Measurements from ENCODE around the gene BRD3OS. TPM values are rescaled to one million over a fixed set of nuclear protein-coding genes. Genes with fewer than 3 reads are reported as not detected.

Gene BRD3OS
- total and polyA plus RNA-seq, 2 of the 4 experiments (the other 2 are of a cell fraction): 15.8 to 20.7 TPM

DNA sequence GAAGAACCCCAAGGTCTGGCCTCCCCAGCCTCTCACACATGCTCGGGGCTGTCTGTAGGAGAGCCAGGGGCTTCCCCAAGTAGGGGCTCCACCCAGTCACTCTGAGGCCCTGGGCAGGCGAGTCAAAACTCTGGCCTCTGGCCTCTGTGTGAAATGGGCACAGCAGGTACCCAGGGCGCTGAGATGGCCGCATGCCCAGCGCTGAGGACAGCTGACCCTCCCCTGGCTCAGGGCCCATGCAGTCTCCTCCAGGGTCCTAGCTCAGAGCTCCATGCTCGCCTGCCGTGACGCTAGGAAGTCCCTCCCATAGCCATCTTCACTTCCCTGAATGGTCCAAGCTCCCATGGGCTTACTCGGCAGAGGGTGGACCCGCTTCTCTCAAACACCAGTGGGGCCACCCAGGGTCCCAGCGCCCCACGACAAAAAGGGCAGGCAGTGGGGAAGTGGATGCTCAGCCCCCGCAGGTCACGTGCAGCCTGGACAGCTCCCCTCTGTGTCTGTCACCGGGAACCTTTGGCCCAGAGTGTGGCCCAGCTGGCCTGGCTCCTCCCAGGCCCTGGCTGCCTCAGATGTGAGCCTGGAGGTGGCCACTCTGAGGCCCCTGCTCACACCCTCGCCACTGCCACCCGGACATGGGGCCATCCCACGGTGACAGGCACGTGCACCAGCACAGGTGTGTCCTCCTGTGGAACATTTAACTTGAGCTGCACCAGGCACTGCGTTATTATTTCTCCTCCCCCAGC, 21.0 kb upstream of the BRD3OS start:
- H2AFZ ChIP-seq (replicated peaks; ENCODE audit: low read length, poor library complexity): no peak overlapping the region
- intact Hi-C loops (cut with micrococcal nuclease) (no loop called here), dilution Hi-C loops (cut with HindIII; ENCODE audit: low sequenced_read_pairs, unreplicated experiment) (loop anchor here (25.0 kb wide), 1 partner anchor 217 kb away; no protein-coding TSS in a partner anchor), in situ Hi-C loops (cut with MboI; ENCODE audit: low sequenced_read_pairs) (no loop called here)
- no peak overlapping the region for H2AK5ac ChIP-seq (ENCODE audit: low read depth, low read length)
- DNase-seq (no peak), ATAC-seq (ENCODE audit: low read depth) (no peak)
- no peak overlapping the region for H3K14ac ChIP-seq (replicated peaks; ENCODE audit: low read depth, low read length)
- POLR2A ChIA-PET (ENCODE audit: unreplicated experiment): no interaction called here
- no peak overlapping the region for H2BK5ac ChIP-seq (ENCODE audit: low read depth, low read length, poor library complexity, severe bottlenecking)
- H3K4me1 ChIP-seq (ENCODE audit: control insufficient read depth, insufficient read depth, low read length): peaks cover 2% of the 10 kb centered on the region; the same call in 1 of the 2 replicates
- no peak overlapping the region for H4K8ac ChIP-seq (ENCODE audit: low read depth in 2 of 2, low read length in 2 of 2)
- H4K20me1 ChIP-seq (ENCODE audit: insufficient read depth, low read length): no peaks in the 10 kb centered on the region
- no peak overlapping the region for H3K27ac ChIP-seq (ENCODE audit: insufficient read depth, low read length)
- H4K5ac ChIP-seq (ENCODE audit: low read depth, low read length): no peak overlapping the region
- no peaks in the 10 kb centered on the region for H3K36me3 ChIP-seq (ENCODE audit: control insufficient read depth, insufficient read depth, low read length)
- H3K27me3 ChIP-seq (ENCODE audit: control insufficient read depth, insufficient read depth, low read length): peaks cover 6% of the 10 kb centered on the region; the same call in 1 of the 2 replicates
- no peak overlapping the region for H2BK20ac ChIP-seq (ENCODE audit: low read depth, low read length)
- WGBS, 2 experiments (ENCODE audit: extremely low coverage in 2 of 2, insufficient read length in 1 of 2): 83% methylated on average over 3 of the region's 20 CpGs; no CpG with 5 or more reads in 1 of the 2 experiments
- no peak overlapping the region for H4K91ac ChIP-seq (ENCODE audit: insufficient read depth, low read depth, low read length)
- no peak overlapping the region for H3K4me2 ChIP-seq (ENCODE audit: low read depth, low read length)
- TF ChIP-seq MAZ (IDR thresholded peaks at IDR 0.05; ENCODE audit: borderline replicate concordance, low read depth, low read length) (no peak), RAD21 (IDR thresholded peaks at IDR 0.05; ENCODE audit: low read length) (no peak), POLR2A (IDR thresholded peaks at IDR 0.05; ENCODE audit: low read depth, low read length) (no peak), MXI1 (IDR thresholded peaks at IDR 0.05; ENCODE audit: borderline replicate concordance, low read depth, low read length) (no peak), BHLHE40 (IDR thresholded peaks at IDR 0.05; ENCODE audit: low read depth, low read length) (no peak), RCOR1 (IDR thresholded peaks at IDR 0.05; ENCODE audit: insufficient replicate concordance, low read length) (no peak)
- TF ChIP-seq, protein P1, sequence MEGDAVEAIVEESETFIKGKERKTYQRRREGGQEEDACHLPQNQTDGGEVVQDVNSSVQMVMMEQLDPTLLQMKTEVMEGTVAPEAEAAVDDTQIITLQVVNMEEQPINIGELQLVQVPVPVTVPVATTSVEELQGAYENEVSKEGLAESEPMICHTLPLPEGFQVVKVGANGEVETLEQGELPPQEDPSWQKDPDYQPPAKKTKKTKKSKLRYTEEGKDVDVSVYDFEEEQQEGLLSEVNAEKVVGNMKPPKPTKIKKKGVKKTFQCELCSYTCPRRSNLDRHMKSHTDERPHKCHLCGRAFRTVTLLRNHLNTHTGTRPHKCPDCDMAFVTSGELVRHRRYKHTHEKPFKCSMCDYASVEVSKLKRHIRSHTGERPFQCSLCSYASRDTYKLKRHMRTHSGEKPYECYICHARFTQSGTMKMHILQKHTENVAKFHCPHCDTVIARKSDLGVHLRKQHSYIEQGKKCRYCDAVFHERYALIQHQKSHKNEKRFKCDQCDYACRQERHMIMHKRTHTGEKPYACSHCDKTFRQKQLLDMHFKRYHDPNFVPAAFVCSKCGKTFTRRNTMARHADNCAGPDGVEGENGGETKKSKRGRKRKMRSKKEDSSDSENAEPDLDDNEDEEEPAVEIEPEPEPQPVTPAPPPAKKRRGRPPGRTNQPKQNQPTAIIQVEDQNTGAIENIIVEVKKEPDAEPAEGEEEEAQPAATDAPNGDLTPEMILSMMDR (conservative IDR thresholded peaks at IDR 0.05; ENCODE audit: low read depth, low read length): no peak
- no peak overlapping the region for H2BK15ac ChIP-seq (ENCODE audit: low read depth, low read length)
- H2AK9ac ChIP-seq (replicated peaks; ENCODE audit: low read depth, low read length, poor library complexity): no peak overlapping the region
- no peak overlapping the region for H3K4me3 ChIP-seq (ENCODE audit: insufficient read depth, low read depth, low read length)
- H3K79me1 ChIP-seq (ENCODE audit: low read depth in 1 of 2, low read length in 2 of 2): no peaks in the 10 kb centered on the region
- H3K23ac ChIP-seq (ENCODE audit: low read depth, low read length): no peak overlapping the region
- no peak overlapping the region for H2BK120ac ChIP-seq (ENCODE audit: low read depth, low read length)
- peaks cover 3% of the 10 kb centered on the region; the same call in 1 of the 2 replicates for H3K9me1 ChIP-seq (ENCODE audit: insufficient read depth, low read length)
- H3K56ac ChIP-seq (ENCODE audit: extremely low read depth, insufficient read depth, low read length): no peak overlapping the region
- H3K9me3 ChIP-seq (ENCODE audit: control insufficient read depth, insufficient read depth, low read length): no peaks in the 10 kb centered on the region
- H3K4ac ChIP-seq (ENCODE audit: low read depth, low read length): no peak overlapping the region
- CTCF ChIA-PET: interaction anchor here (1.1 kb wide), 1 partner anchor 11 kb away, joined by 4 read pairs; no protein-coding TSS in a partner anchor
- H3K9ac ChIP-seq (ENCODE audit: low read depth, low read length): no peak overlapping the region
- H3K18ac ChIP-seq (ENCODE audit: low read depth, low read length): no peak overlapping the region
- no TSS peak for BruUV-seq (replicated peaks)
